ENCODE measurements around the gene RBM7. TPM values are rescaled to one million over a fixed set of nuclear protein-coding genes. Genes with fewer than 3 reads are reported as not detected.

RBM7 gene
- total and polyA plus RNA-seq, 2 donors (not counting 3 experiments of a cell fraction or from before 2014, with no cell fraction given): 16.4 to 38.4 TPM

- DNase-seq (ENCODE audit: low read depth, low spot score): peak; percentile 21
Measured at GRCh38 chr11:114358716-114359115, 41.8 kb upstream of the RBM7 start.

GRCh38 chr11:114359342-114359741 lies 41.1 kb upstream of the RBM7 start:
- Histone ChIP-seq H3K27me3 (ENCODE audit: control insufficient read depth in 2 of 2, insufficient read depth in 2 of 2, low read length in 2 of 2) (no peaks in the 10 kb centered on the region), H3K4me1 (ENCODE audit: control insufficient read depth, extremely low read depth, insufficient read depth, low read length) (peaks cover 11% of the 10 kb centered on the region), H3K79me2 (ENCODE audit: control insufficient read depth, insufficient read depth, low read length) (no peaks in the 10 kb centered on the region), H3K9me3 (replicated peaks; ENCODE audit: control insufficient read depth, insufficient read depth, low read length) (no peaks in the 10 kb centered on the region), H2AFZ (ENCODE audit: low read depth, low read length) (peak overlapping the region; percentile 54), H3K36me3 (ENCODE audit: control insufficient read depth in 2 of 2, extremely low read depth in 1 of 2, insufficient read depth in 2 of 2, low read length in 2 of 2) (no peaks in the 10 kb centered on the region), H3K4me3 (replicated peaks in 1 of 3; ENCODE audit: insufficient read depth in 1 of 3, low read depth in 1 of 3, low read length in 3 of 3) (no peak overlapping the region), H3K9ac (replicated peaks; ENCODE audit: extremely low read depth, insufficient read depth, low read length) (peak overlapping the region; percentile 14), H4K20me1 (replicated peaks; ENCODE audit: control insufficient read depth, extremely low read depth, insufficient read depth, low read length) (no peaks in the 10 kb centered on the region), H3K27ac (ENCODE audit: insufficient read depth, low read depth, low read length) (peak overlapping the region; percentile 52), H3K4me2 (ENCODE audit: insufficient read depth, low read length) (no peak overlapping the region), H3K9me1 (replicated peaks; ENCODE audit: control insufficient read depth, extremely low read depth, insufficient read depth, low read length) (no peaks in the 10 kb centered on the region)
- FAIRE-seq (no peak), DNase-seq (ENCODE audit: low read depth, low spot score) (peak; percentile 14)
- ChIA-PET POLR2A (interaction anchor here (1.0 kb wide), 1 partner anchor 7 kb away, joined by 3 read pairs; no protein-coding TSS in a partner anchor), CTCF (interaction anchor here (1.1 kb wide), 1 partner anchor 12 kb away, joined by 5 read pairs; no protein-coding TSS in a partner anchor)
- intact Hi-C loops (cut with micrococcal nuclease) (no loop called here), dilution Hi-C loops (cut with MboI; ENCODE audit: extremely low pct_ligation_motif_present, low sequenced_read_pairs) (no loop called here)
- BruUV-seq (replicated peaks): no TSS peak
- TF ChIP-seq MAX (IDR thresholded peaks at IDR 0.05; ENCODE audit: insufficient read depth, insufficient read length) (no peak), FOS (IDR thresholded peaks at IDR 0.05; ENCODE audit: borderline replicate concordance, insufficient read depth, low read length) (peak; percentile 31)

More at GRCh38 chr11:114358716-114359115, 41.8 kb upstream of the RBM7 start:
- H3K27ac ChIP-seq (ENCODE audit: insufficient read depth, low read depth, low read length): peak overlapping the region; percentile 52
- no peaks in the 10 kb centered on the region for H3K9me1 ChIP-seq (replicated peaks; ENCODE audit: control insufficient read depth, extremely low read depth, insufficient read depth, low read length)
- ChIA-PET CTCF (interaction anchor here (1.1 to 1.2 kb wide), 2 partner anchors 11 to 18 kb away, joined by 3 to 5 read pairs; no protein-coding TSS in a partner anchor), POLR2A (interaction anchor here (1.0 kb wide), 1 partner anchor 8 kb away, joined by 3 read pairs; no protein-coding TSS in a partner anchor)
- no TSS peak for BruUV-seq (replicated peaks)
- H3K4me3 ChIP-seq (replicated peaks in 1 of 3; ENCODE audit: insufficient read depth in 1 of 3, low read depth in 1 of 3, low read length in 3 of 3): no peak overlapping the region
- H3K4me1 ChIP-seq (ENCODE audit: control insufficient read depth, extremely low read depth, insufficient read depth, low read length): peaks cover 13% of the 10 kb centered on the region
- TF ChIP-seq GATA2 (IDR thresholded peaks at IDR 0.05; ENCODE audit: insufficient read depth, insufficient read length, low read depth, low read length): peak; percentile 23
- TF ChIP-seq POLR2A (IDR thresholded peaks at IDR 0.05; ENCODE audit: low read depth, low read length): no peak
- H3K79me2 ChIP-seq (ENCODE audit: control insufficient read depth, insufficient read depth, low read length): no peaks in the 10 kb centered on the region
- peak overlapping the region; percentile 22 for H3K9ac ChIP-seq (replicated peaks; ENCODE audit: extremely low read depth, insufficient read depth, low read length)
- intact Hi-C loops (cut with micrococcal nuclease): no loop called here
- H3K36me3 ChIP-seq (ENCODE audit: control insufficient read depth in 2 of 2, extremely low read depth in 1 of 2, insufficient read depth in 2 of 2, low read length in 2 of 2): no peaks in the 10 kb centered on the region
- no peaks in the 10 kb centered on the region for H3K27me3 ChIP-seq (ENCODE audit: control insufficient read depth in 2 of 2, insufficient read depth in 2 of 2, low read length in 2 of 2)
- no peaks in the 10 kb centered on the region for H4K20me1 ChIP-seq (replicated peaks; ENCODE audit: control insufficient read depth, extremely low read depth, insufficient read depth, low read length)
- FAIRE-seq: no peak
- H3K9me3 ChIP-seq (replicated peaks; ENCODE audit: control insufficient read depth, insufficient read depth, low read length): no peaks in the 10 kb centered on the region
- peak overlapping the region; percentile 97 for H2AFZ ChIP-seq (ENCODE audit: low read depth, low read length)
- peak overlapping the region; percentile 15 for H3K4me2 ChIP-seq (ENCODE audit: insufficient read depth, low read length)
- dilution Hi-C loops (cut with MboI; ENCODE audit: extremely low pct_ligation_motif_present, low sequenced_read_pairs): no loop called here
